IPS DF 6.9 (cell line): ENCODE results near the gene FBXO8.

ENCODE experiments used
- DNase-seq: peaks from one replicate; pipeline ENCODE4 v3.0.0-alpha.2; 2013; ENCODE audit warnings: low read depth, low spot score
- H3K27ac ChIP-seq: one replicate; pipeline ENCODE4 v1.5.1; 2013; ENCODE audit warnings: low read length, control low read depth
- H3K27me3 ChIP-seq: 2 replicates; pipeline ENCODE4 v1.6.1; 2013; ENCODE audit warnings: mild to moderate bottlenecking, low read length; ENCODE audit not compliant: control insufficient read depth, insufficient read depth
- H3K36me3 ChIP-seq: 2 replicates; pipeline ENCODE4 v1.6.1; 2013; ENCODE audit warnings: low read length; ENCODE audit not compliant: control insufficient read depth, insufficient read depth
- H3K4me1 ChIP-seq: 2 replicates; pipeline ENCODE4 v1.6.1; 2013; ENCODE audit warnings: low read length; ENCODE audit not compliant: control insufficient read depth, insufficient read depth
- H3K4me3 ChIP-seq: 2 replicates; pipeline ENCODE4 v1.5.1; 2013; ENCODE audit warnings: mild to moderate bottlenecking, low read length
- H3K9me3 ChIP-seq: 2 replicates; pipeline ENCODE4 v1.6.1; 2013; ENCODE audit warnings: low read length, inconsistent platforms; ENCODE audit not compliant: control insufficient read depth, insufficient read depth
- WGBS: extraction: QIAGEN DNeasy Blood & Tissue Kit; methylation state at CpG from one replicate; pipeline ENCODE4 v1.1.7; 2013; ENCODE audit warnings: mixed read lengths, missing lambda C conversion rate; ENCODE audit not compliant: insufficient read length, insufficient coverage; 5-methylcytosine and 5-hydroxymethylcytosine counted together

FBXO8 gene

GRCh38 chr4:174193438-174194374, 89.8 kb downstream of the FBXO8 start:
- Histone ChIP-seq H3K27ac (no peak overlapping the region), H3K9me3 (no peaks in the 10 kb centered on the region), H3K36me3 (no peaks in the 10 kb centered on the region), H3K4me3 (no peak overlapping the region), H3K4me1 (no peaks in the 10 kb centered on the region), H3K27me3 (no peaks in the 10 kb centered on the region)
- DNase-seq: no peak
- WGBS: no CpG with 5 or more reads among the region's 4 CpGs

DNA sequence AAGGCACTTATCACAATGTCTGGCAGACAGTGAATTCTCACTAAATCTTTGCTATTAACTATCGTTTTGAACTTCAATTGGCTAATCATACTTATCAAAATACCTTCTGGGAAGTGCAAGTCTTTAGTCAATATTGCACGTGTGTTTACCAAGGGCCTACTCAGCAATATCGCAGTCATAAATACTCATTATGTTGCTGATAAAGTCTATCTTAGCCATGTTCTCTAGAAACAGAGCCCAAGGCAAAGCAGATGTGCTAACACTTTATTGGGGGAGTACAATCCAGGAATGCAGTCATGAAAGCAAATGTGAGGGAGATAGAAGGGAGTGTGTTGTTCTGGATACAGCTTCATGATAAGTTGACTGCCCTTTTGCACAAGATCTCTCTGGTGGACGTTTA, 90.5 kb downstream of the FBXO8 start:
- Histone ChIP-seq H3K4me3 (no peak overlapping the region), H3K9me3 (no peaks in the 10 kb centered on the region), H3K27ac (no peak overlapping the region), H3K27me3 (no peaks in the 10 kb centered on the region), H3K36me3 (no peaks in the 10 kb centered on the region), H3K4me1 (no peaks in the 10 kb centered on the region)
- no peak for DNase-seq
- no CpG with 5 or more reads among the region's 4 CpGs for WGBS

- DNase-seq: no peak
- WGBS: no CpG with 5 or more reads among the region's 5 CpGs
- no peak overlapping the region for H3K4me3 ChIP-seq
These were observed 92.5 kb downstream of the FBXO8 start for GRCh38 chr4:174190832-174191500.

DNA sequence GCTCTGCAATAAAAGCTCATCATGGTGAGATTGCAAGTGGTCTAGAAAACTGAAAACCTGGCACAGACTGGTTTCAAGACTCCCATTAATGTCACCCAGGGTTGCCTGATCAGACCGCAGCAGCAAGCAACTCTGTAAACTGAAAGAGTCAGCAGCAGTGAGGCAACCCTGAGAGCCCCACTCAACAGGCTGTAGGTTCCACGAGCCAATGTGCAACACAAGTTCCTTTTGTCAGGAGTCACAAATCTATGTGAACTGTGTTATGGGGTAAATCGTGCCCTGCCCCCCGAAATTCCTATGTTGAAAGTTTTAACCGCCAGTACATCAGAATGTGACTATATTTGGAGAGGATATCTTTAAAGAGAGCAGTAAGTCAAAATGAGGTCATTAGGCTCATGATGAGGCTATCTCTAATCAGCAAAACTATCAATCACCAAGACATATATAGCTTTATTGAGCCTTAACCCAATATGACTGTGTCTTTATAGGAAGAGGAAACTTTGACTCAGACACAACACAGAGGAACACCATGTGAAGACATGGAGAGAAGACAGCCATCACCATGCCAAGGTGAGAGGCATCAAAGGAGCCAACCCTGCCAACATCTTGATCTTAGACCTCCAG, 94.0 kb downstream of the FBXO8 start:
- H3K9me3 ChIP-seq: no peaks in the 10 kb centered on the region
- DNase-seq: no peak
- no CpG with 5 or more reads among the region's 5 CpGs for WGBS
- H3K27me3 ChIP-seq: no peaks in the 10 kb centered on the region
- H3K4me1 ChIP-seq: no peaks in the 10 kb centered on the region
- no peaks in the 10 kb centered on the region for H3K36me3 ChIP-seq
- no peak overlapping the region for H3K4me3 ChIP-seq
- no peak overlapping the region for H3K27ac ChIP-seq

More at GRCh38 chr4:174190832-174191500, 92.5 kb downstream of the FBXO8 start:
- no peaks in the 10 kb centered on the region for H3K36me3 ChIP-seq
- H3K4me1 ChIP-seq: no peaks in the 10 kb centered on the region
- H3K9me3 ChIP-seq: no peaks in the 10 kb centered on the region
- H3K27me3 ChIP-seq: no peaks in the 10 kb centered on the region
- H3K27ac ChIP-seq: no peak overlapping the region
